GM19238 (cell line): ENCODE measurements around the gene SERINC5.
"Not testable (repeated sequence)": the region's sequence is repeated elsewhere in the genome, so short reads cannot be mapped to it uniquely, and the experiment has no call there.

Source experiments
- DNase-seq: peaks from one replicate; pipeline ENCODE4 v3.0.0; 2011; ENCODE audit warnings: low spot score; ENCODE audit not compliant: insufficient read length

The SERINC5 gene

DNA sequence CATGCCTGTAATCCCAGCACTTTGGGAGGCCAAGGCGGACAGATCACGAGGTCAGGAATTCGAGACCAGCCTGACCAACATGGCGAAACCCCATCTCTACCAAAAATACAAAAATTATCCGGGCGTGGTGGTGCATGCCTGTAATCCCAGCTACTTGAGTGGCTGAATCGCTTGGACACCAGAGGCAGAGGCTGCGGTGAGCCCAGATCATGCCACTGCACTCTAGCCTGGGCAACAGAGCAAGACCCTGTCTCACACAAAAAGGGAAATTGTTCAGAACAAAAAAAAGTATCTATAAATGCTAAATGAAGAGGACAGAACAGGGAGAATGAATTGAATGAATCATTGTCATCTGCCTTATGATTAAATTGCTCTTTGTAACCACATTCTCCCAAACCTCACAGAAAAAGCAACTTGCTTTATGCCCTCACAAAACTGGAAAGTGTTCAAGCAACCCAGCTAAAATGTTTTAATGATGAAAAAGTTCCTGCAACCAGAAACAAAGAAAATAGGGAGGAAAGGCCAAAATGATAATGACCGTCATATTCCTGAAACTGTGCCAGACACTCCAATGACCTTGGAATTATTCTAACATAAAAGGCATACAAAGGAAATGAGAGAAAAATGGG lies 83.7 kb downstream of the SERINC5 start:
- no peak for DNase-seq

DNA sequence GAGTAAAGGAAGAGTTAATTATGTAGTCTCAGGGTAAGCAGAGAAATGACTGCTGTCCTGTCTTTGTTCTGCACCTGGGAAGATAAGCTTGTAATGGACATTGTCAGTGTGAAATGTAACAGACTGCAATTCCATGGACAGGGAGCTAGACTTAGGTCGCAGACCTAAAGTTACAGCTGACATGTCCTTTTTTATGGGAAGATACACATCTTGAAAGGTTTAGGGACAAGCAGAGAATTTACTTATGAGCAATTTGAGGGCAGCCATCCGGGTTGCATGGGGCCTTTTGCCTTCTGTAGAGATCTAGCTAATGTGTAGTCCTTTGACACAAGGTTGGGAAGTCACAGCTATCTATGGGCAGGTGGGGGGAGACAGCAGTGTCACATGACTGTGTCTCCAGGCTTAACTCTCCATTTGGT lies 85.7 kb downstream of the SERINC5 start:
- no peak for DNase-seq

- DNase-seq: no peak
These were observed 87.3 kb downstream of the SERINC5 start for GRCh38 chr5:80168388-80169028.

DNA sequence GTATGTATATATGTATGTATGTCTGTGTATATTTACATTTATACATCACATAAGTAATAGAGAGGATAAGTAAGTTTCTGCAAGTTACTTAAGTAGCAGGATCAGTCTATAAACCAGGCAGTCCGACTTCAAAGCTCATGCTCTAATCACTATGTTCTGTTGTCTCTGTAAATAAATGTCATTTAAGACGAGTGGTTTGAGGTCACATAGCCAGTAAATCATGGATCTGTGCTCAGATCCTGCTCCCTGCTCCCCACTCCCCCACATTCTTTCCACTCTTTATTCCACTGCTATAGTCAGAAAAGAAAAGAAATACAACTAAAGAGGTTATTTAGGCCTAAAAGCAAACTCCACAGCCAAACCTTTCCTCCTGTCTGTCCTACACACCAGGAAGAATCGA lies 90.4 kb downstream of the SERINC5 start:
- no peak for DNase-seq

DNA sequence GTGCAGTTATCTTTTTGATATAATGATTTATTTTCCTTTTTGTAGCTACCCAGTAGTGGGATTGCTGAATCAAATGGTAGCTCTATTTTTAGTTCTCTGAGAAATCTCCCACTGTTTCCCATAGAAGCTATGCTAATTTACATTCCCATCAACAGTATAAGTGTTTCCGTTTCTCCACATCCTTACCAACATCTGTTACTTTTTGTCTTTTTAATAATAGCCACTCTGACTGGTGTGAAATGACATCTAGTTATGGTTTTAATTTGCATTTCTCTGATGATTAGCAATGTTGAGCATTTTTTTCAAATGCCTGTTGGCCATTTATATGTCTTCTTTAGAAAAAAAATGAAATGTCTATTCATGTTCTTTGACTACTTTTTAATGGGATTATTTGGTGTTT lies 94.7 kb downstream of the SERINC5 start:
- no peak for DNase-seq

GRCh38 chr5:80160242-80160641 lies 95.6 kb downstream of the SERINC5 start:
- no peak for DNase-seq

GRCh38 chr5:80159133-80159815 lies 96.6 kb downstream of the SERINC5 start:
- DNase-seq: no peak

- no peak for DNase-seq
These were observed 99.7 kb downstream of the SERINC5 start for GRCh38 chr5:80156156-80156555.

- no peak for DNase-seq
These were observed 101.1 kb downstream of the SERINC5 start for GRCh38 chr5:80154749-80155148.

GRCh38 chr5:80154289-80154688 lies 101.6 kb downstream of the SERINC5 start:
- not testable (repeated sequence) for DNase-seq

GRCh38 chr5:80153586-80154126 lies 102.2 kb downstream of the SERINC5 start:
- DNase-seq: no peak

DNA sequence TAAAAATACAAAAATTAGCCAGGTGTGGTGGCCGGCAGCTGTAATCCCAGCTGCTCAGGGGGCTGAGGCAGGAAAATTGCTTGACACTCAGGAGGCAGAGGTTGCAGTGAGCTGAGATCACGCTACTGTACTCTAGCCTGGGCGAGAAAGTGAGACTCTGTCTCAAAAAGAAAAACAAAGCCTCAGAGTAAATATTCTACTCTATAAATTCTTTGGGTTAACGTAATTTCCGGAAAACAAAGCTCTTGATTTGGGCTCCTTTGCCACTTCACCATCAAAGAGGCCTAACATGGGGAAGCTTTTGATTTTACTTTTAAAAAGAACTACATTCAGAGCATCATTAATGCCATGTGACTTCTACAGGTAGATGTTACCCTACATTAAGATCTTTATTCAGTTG lies 103.1 kb downstream of the SERINC5 start:
- no peak for DNase-seq

DNA sequence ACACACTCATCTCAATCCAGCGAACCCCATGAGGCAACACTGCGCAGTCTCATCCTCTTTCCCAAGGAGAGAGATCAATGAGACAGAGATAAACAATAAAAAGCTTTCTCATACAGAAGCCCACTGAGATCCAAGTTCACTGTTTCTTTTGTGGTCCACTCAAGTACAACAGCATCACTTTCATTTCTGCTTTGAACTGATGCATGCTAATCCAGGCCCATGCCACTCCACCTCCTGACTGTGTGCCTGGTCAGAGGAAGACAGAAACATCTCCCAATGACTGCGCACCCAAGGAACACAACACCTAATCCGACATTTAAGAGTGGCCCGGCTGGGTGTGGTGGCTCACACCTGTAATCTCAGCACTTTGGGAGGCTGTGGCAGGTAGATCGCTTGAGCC lies 104.0 kb downstream of the SERINC5 start:
- DNase-seq: no peak

- no peak for DNase-seq
These were observed 105.1 kb downstream of the SERINC5 start for GRCh38 chr5:80150731-80151130.

GRCh38 chr5:80149161-80149609 lies 106.7 kb downstream of the SERINC5 start:
- no peak for DNase-seq

DNA sequence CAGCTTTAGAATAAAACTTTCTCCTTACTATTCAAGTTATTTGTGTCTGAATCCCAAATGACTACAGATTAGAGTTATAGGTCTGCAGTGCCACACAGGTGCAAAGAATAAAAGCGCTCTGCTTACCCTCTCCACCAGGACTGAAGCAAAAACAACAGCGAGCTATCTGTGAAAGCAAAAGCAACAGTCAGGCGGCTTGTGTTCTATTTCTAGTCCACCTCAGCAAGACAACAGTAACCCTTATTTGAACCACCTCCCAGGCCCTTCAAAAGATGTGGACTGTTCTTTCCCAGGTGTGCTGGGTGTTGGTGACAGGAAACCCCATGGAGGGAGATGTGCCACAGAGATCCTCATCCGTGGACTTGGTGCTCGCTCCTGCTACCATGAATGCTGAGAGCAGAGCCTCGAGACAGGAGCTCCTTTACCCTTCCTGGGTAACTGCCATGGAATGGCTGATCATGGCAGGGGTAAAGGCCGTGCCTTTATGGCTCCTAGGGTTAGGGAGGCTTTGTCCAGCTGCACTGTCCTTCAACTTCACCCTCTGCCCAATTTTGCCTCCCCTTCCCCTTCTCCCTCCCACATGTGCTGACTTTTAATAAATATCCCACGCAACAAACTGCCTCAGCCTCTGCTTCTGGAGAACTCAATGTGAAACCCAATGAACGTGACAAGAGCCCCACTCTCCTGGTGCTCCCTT lies 108.6 kb downstream of the SERINC5 start:
- no peak for DNase-seq

- no peak for DNase-seq
These were observed 109.8 kb downstream of the SERINC5 start for GRCh38 chr5:80146046-80146445.

DNA sequence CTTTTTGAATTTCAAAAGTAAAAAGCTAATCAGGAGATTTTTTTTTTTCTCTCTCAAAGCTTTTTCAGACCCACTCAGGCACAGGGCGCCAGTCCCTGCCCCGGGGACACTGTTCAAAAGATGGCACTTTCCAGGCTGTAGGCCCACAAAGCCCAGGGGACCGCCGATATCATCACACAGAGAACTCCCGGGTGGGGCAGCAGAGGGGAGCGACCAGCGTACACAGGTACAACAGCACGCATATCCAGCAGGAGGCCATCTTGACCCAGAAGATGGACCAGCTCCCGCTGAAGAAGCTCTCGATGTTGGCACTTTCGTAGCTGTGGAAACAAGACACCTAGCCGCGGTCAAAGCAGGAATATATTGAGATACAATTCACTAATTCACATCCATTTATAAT lies 112.4 kb downstream of the SERINC5 start:
- no peak for DNase-seq

DNA sequence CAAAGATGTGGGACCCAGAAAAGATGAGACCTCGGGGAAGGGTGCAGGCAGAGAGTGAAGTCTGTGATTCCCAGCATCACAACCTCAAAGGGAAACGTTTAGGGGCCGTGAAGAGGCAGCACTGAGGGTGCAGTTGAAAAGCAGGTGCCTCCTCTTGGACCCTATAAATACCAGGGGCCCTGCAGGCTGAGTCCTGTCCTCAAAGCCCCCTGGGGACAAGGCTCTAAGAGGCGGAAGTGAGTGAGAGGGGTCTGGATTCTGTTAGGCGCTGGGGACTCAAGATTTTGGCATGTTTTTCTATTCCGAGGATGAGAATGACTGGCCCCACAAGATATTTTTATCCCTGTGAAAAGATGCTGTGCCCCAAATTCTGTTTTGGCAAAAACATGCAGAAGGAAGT lies 112.9 kb downstream of the SERINC5 start:
- no peak for DNase-seq

DNA sequence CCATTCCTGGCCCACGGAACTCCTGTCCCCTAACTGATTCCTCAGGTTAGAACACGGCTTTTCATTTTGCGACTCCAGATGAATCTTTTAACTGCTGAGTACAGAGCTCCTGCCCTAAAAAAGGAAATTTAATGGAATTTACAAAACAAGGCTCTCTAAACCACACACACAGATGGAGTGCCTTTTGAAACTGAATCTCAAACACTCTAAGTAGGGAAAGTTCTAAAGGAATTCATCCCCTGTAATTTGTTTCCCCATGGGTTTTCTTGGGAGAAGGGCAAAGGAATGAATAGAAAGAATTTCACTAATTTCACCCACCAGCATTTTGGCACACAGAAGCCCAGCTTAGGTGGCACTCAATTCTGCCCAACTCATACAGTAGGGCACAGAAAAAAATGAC lies 114.2 kb downstream of the SERINC5 start:
- no peak for DNase-seq

DNA sequence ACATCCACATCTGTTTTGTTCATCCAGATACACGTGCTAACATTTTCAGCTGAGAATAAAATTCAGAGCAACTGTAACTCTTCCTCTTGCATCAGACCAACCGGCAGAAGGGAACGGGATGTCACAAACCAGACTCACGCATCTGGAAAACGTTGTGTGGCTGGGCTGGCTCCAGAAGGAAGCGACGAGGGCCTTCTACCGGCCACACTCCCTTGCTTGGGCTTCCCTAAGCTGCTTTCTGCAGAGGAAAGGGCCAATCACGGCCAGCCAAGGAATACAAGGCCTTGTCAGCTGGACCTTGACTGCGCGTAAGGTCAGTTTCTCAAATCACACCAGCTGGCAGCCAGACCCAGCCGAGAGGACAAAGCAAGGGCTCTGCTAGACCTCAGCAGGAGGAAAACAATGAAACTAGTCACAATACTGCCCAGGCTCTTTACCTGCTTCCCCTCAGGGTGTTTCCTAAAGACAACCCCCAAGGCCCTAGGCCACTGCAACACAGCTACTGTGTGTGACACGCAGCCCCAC lies 114.6 kb downstream of the SERINC5 start:
- no peak for DNase-seq

- DNase-seq: no peak
These were observed 115.4 kb downstream of the SERINC5 start for GRCh38 chr5:80140496-80140895.
